Activated CD4-positive, CD25-positive, alpha-beta regulatory T cell treated with anti-CD3 and anti-CD28 coated beads, Interleukin-2, amount 50 U/mL, for 16 hours (primary cell): ENCODE data around the gene NIPAL3.
"Not testable (repeated sequence)": the region's sequence is repeated elsewhere in the genome, so short reads cannot be mapped to it uniquely, and the experiment has no call there.

ENCODE experiments used
- DNase-seq: peaks from one replicate; pipeline ENCODE4 v3.0.0-alpha.2; 2020; ENCODE audit warnings: low read depth, low spot score

Gene NIPAL3

GRCh38 chr1:24457866-24458265 is 42.3 kb downstream of the NIPAL3 start:
- no peak for DNase-seq

GRCh38 chr1:24459551-24460266 is 44.1 kb downstream of the NIPAL3 start:
- DNase-seq: no peak

GRCh38 chr1:24462128-24462527 is 46.5 kb downstream of the NIPAL3 start:
- not testable (repeated sequence) for DNase-seq

GRCh38 chr1:24463776-24464735 is 48.5 kb downstream of the NIPAL3 start:
- no peak for DNase-seq

GRCh38 chr1:24465099-24465498 is 49.5 kb downstream of the NIPAL3 start:
- DNase-seq: no peak

GRCh38 chr1:24465638-24466037 is 50.0 kb downstream of the NIPAL3 start:
- DNase-seq: no peak

GRCh38 chr1:24468685-24469316 is 53.2 kb downstream of the NIPAL3 start:
- no peak for DNase-seq

- DNase-seq: no peak
These were observed 55.0 kb downstream of the NIPAL3 start for GRCh38 chr1:24470592-24470991.

- DNase-seq: no peak
These were observed 57.1 kb downstream of the NIPAL3 start for GRCh38 chr1:24472527-24473251.

GRCh38 chr1:24474193-24474592 is 58.6 kb downstream of the NIPAL3 start:
- no peak for DNase-seq

- no peak for DNase-seq
These were observed 60.1 kb downstream of the NIPAL3 start for GRCh38 chr1:24475700-24476099.

GRCh38 chr1:24476571-24476970 is 61.0 kb downstream of the NIPAL3 start:
- DNase-seq: no peak

- DNase-seq: no peak
These were observed 61.7 kb downstream of the NIPAL3 start for GRCh38 chr1:24477309-24477708.

GRCh38 chr1:24481101-24481500 is 65.5 kb downstream of the NIPAL3 start:
- DNase-seq: no peak

GRCh38 chr1:24481843-24482610 is 66.4 kb downstream of the NIPAL3 start:
- DNase-seq: no peak

GRCh38 chr1:24483441-24483840 is 67.8 kb downstream of the NIPAL3 start:
- no peak for DNase-seq

- DNase-seq: no peak
These were observed 68.6 kb downstream of the NIPAL3 start for GRCh38 chr1:24484199-24484598.

GRCh38 chr1:24486331-24487065 is 70.9 kb downstream of the NIPAL3 start:
- no peak for DNase-seq

GRCh38 chr1:24487455-24487854 is 71.9 kb downstream of the NIPAL3 start:
- no peak for DNase-seq

- not testable (repeated sequence) for DNase-seq
These were observed 72.6 kb downstream of the NIPAL3 start for GRCh38 chr1:24488159-24488558.
